GM12872 (cell line): ENCODE data around the gene MPPE1.

Experiments
- CTCF ChIP-seq: IDR thresholded peaks from 3 replicates; pipeline ENCODE4 v1.5.1; 2011; ENCODE audit warnings: low read depth, mild to moderate bottlenecking, low read length, moderate library complexity; ENCODE audit not compliant: insufficient read depth

The MPPE1 gene

GRCh38 chr18:11872479-11873136 is 35.5 kb downstream of the MPPE1 start:
- TF ChIP-seq CTCF = peak; percentile 37

GRCh38 chr18:11871501-11871900 is 36.6 kb downstream of the MPPE1 start:
- no peak for TF ChIP-seq CTCF

- TF ChIP-seq CTCF = no peak
Measured at GRCh38 chr18:11868230-11868629, 39.9 kb downstream of the MPPE1 start.

GRCh38 chr18:11866764-11867163 is 41.4 kb downstream of the MPPE1 start:
- no peak for TF ChIP-seq CTCF

- no peak for TF ChIP-seq CTCF
Measured at GRCh38 chr18:11866329-11866728, 41.8 kb downstream of the MPPE1 start.

GRCh38 chr18:11865071-11865470 is 43.0 kb downstream of the MPPE1 start:
- TF ChIP-seq CTCF = no peak

GRCh38 chr18:11864471-11864870 is 43.6 kb downstream of the MPPE1 start:
- TF ChIP-seq CTCF = no peak
